ENCODE results near the gene HECTD2. TPM values are rescaled to one million over a fixed set of nuclear protein-coding genes. Genes with fewer than 3 reads are reported as not detected.

HECTD2 gene
- total RNA-seq, 1 donor from 2014 or later: 22.1 TPM

- Mint-ChIP-seq H3K36me3 (ENCODE audit: unreplicated experiment) (no peaks in the 10 kb centered on the region), H3K9me3 (ENCODE audit: unreplicated experiment) (no peaks in the 10 kb centered on the region), H3K27me3 (ENCODE audit: unreplicated experiment) (no peaks in the 10 kb centered on the region), H3K27ac (ENCODE audit: unreplicated experiment) (peak overlapping the region; percentile 16), H3K4me3 (ENCODE audit: unreplicated experiment) (no peak overlapping the region), H3K4me1 (ENCODE audit: unreplicated experiment) (peaks cover 23% of the 10 kb centered on the region)
- TF ChIP-seq CTCF (IDR thresholded peaks at IDR 0.05): no peak
- DNase-seq (ENCODE audit: extremely low spot score, unreplicated experiment): no peak
These were observed 129.8 kb downstream of the HECTD2 start for GRCh38 chr10:91539930-91540329.

- peak overlapping the region; percentile 61 for H3K27ac Mint-ChIP-seq (ENCODE audit: unreplicated experiment)
- H3K4me1 Mint-ChIP-seq (ENCODE audit: unreplicated experiment): peaks cover 23% of the 10 kb centered on the region
- TF ChIP-seq CTCF (IDR thresholded peaks at IDR 0.05): no peak
- no peaks in the 10 kb centered on the region for H3K27me3 Mint-ChIP-seq (ENCODE audit: unreplicated experiment)
- H3K4me3 Mint-ChIP-seq (ENCODE audit: unreplicated experiment): no peak overlapping the region
- DNase-seq (ENCODE audit: extremely low spot score, unreplicated experiment): no peak
- no peaks in the 10 kb centered on the region for H3K36me3 Mint-ChIP-seq (ENCODE audit: unreplicated experiment)
- no peaks in the 10 kb centered on the region for H3K9me3 Mint-ChIP-seq (ENCODE audit: unreplicated experiment)
These were observed 130.6 kb downstream of the HECTD2 start for GRCh38 chr10:91540733-91541132.

- no peak for DNase-seq (ENCODE audit: extremely low spot score, unreplicated experiment)
- H3K27ac Mint-ChIP-seq (ENCODE audit: unreplicated experiment): peak overlapping the region; percentile 61
- H3K9me3 Mint-ChIP-seq (ENCODE audit: unreplicated experiment): no peaks in the 10 kb centered on the region
- H3K36me3 Mint-ChIP-seq (ENCODE audit: unreplicated experiment): no peaks in the 10 kb centered on the region
- no peaks in the 10 kb centered on the region for H3K27me3 Mint-ChIP-seq (ENCODE audit: unreplicated experiment)
- peaks cover 23% of the 10 kb centered on the region for H3K4me1 Mint-ChIP-seq (ENCODE audit: unreplicated experiment)
- peak overlapping the region; percentile 39 for H3K4me3 Mint-ChIP-seq (ENCODE audit: unreplicated experiment)
- no peak for TF ChIP-seq CTCF (IDR thresholded peaks at IDR 0.05)
These were observed 131.3 kb downstream of the HECTD2 start for GRCh38 chr10:91541481-91541880.

GRCh38 chr10:91545384-91545783, 135.2 kb downstream of the HECTD2 start:
- no peak for TF ChIP-seq CTCF (IDR thresholded peaks at IDR 0.05)
- Mint-ChIP-seq H3K27ac (ENCODE audit: unreplicated experiment) (no peak overlapping the region), H3K9me3 (ENCODE audit: unreplicated experiment) (no peaks in the 10 kb centered on the region), H3K4me3 (ENCODE audit: unreplicated experiment) (no peak overlapping the region), H3K36me3 (ENCODE audit: unreplicated experiment) (no peaks in the 10 kb centered on the region), H3K4me1 (ENCODE audit: unreplicated experiment) (peaks cover 22% of the 10 kb centered on the region), H3K27me3 (ENCODE audit: unreplicated experiment) (no peaks in the 10 kb centered on the region)
- peak; percentile 3 for DNase-seq (ENCODE audit: extremely low spot score, unreplicated experiment)

- Mint-ChIP-seq H3K4me3 (ENCODE audit: unreplicated experiment) (no peak overlapping the region), H3K36me3 (ENCODE audit: unreplicated experiment) (no peaks in the 10 kb centered on the region), H3K4me1 (ENCODE audit: unreplicated experiment) (peaks cover 17% of the 10 kb centered on the region), H3K27me3 (ENCODE audit: unreplicated experiment) (no peaks in the 10 kb centered on the region), H3K27ac (ENCODE audit: unreplicated experiment) (no peak overlapping the region), H3K9me3 (ENCODE audit: unreplicated experiment) (no peaks in the 10 kb centered on the region)
- TF ChIP-seq CTCF (IDR thresholded peaks at IDR 0.05): no peak
- DNase-seq (ENCODE audit: extremely low spot score, unreplicated experiment): peak; percentile 23
These were observed 135.7 kb downstream of the HECTD2 start for GRCh38 chr10:91545838-91546237.

All from osteocyte (in vitro differentiated cells).